GM23338 (cell line): Measurements from ENCODE around the gene SMIM44. TPM values are rescaled to one million over a fixed set of nuclear protein-coding genes. Genes with fewer than 3 reads are reported as not detected.

Experiments used
- ATAC-seq: fragments of 200-7000 bp; cut with Tn5 transposase; 3 replicates; pipeline ENCODE4 v1.9.1; 2020
- DNase-seq: peaks from one replicate; pipeline ENCODE4 v3.0.0-alpha.2; 2015; ENCODE audit warnings: low spot score
- H2AFZ ChIP-seq: fragments of 200-600 bp; sonication (generic); 2 replicates; pipeline ENCODE4 v1.8.0; 2016; ENCODE audit warnings: antibody characterized with exemption, mild to moderate bottlenecking, moderate library complexity
- H3F3A ChIP-seq: fragments of 200-600 bp; sonication (generic); replicated peaks from 2 replicates; pipeline ENCODE4 v1.8.0; 2017; ENCODE audit warnings: antibody characterized with exemption, mixed run types, low read depth
- H3K27ac ChIP-seq: fragments of 200-600 bp; sonication (generic); 2 replicates; pipeline ENCODE4 v1.6.1; 2016; ENCODE audit warnings: low read depth
- H3K27me3 ChIP-seq: fragments of 200-600 bp; sonication (generic); 2 replicates; pipeline ENCODE4 v1.8.0; 2016; ENCODE audit warnings: mild to moderate bottlenecking, mixed run types, moderate library complexity; ENCODE audit not compliant: insufficient read depth
- H3K36me3 ChIP-seq: fragments of 200-600 bp; sonication (generic); 2 replicates; pipeline ENCODE4 v1.8.0; 2016; ENCODE audit warnings: mild to moderate bottlenecking; ENCODE audit not compliant: insufficient read depth
- H3K4me1 ChIP-seq: fragments of 200-600 bp; sonication (generic); 2 replicates; pipeline ENCODE4 v1.8.0; 2016; ENCODE audit warnings: mild to moderate bottlenecking, moderate library complexity; ENCODE audit not compliant: insufficient read depth
- H3K4me2 ChIP-seq: fragments of 200-600 bp; sonication (generic); 2 replicates; pipeline ENCODE4 v1.7.1; 2017; ENCODE audit warnings: mixed run types
- H3K4me3 ChIP-seq: fragments of 200-600 bp; sonication (generic); 2 replicates; pipeline ENCODE4 v1.6.1; 2016; ENCODE audit warnings: mixed run types
- H3K79me2 ChIP-seq: fragments of 200-600 bp; sonication (generic); replicated peaks from 2 replicates; pipeline ENCODE4 v1.8.0; 2017; ENCODE audit warnings: mild to moderate bottlenecking; ENCODE audit not compliant: insufficient read depth
- H3K9me2 ChIP-seq: fragments of 200-600 bp; sonication (generic); 2 replicates; pipeline ENCODE4 v1.8.0; 2017; ENCODE audit not compliant: insufficient read depth
- H4K20me1 ChIP-seq: fragments of 200-600 bp; sonication (generic); replicated peaks from 2 replicates; pipeline ENCODE4 v1.8.0; 2017; ENCODE audit warnings: mild to moderate bottlenecking; ENCODE audit not compliant: insufficient read depth
- H3K27ac Mint-ChIP-seq: 2 replicates; pipeline ENCODE4 v1.8.0; 2020; ENCODE audit warnings: inconsistent platforms, mild to moderate bottlenecking, moderate library complexity, mixed read lengths
- H3K27me3 Mint-ChIP-seq: 3 replicates; pipeline ENCODE4 v1.8.0; 2022; ENCODE audit warnings: low read depth, mild to moderate bottlenecking, moderate library complexity, mixed read lengths, inconsistent platforms; ENCODE audit not compliant: insufficient read depth, poor library complexity
- H3K36me3 Mint-ChIP-seq: 3 replicates; pipeline ENCODE4 v1.8.0; 2021; ENCODE audit warnings: low read depth, mild to moderate bottlenecking, inconsistent platforms, moderate library complexity, mixed read lengths
- H3K4me1 Mint-ChIP-seq: 3 replicates; pipeline ENCODE4 v1.8.0; 2020; ENCODE audit warnings: mild to moderate bottlenecking, inconsistent platforms, mixed read lengths
- H3K4me3 Mint-ChIP-seq: 3 replicates; pipeline ENCODE4 v1.8.0; 2021; ENCODE audit warnings: moderate library complexity, mild to moderate bottlenecking, inconsistent platforms, mixed read lengths
- H3K9me3 Mint-ChIP-seq: 3 replicates; pipeline ENCODE4 v1.8.0; 2020; ENCODE audit warnings: moderate library complexity, mild to moderate bottlenecking, inconsistent platforms, mixed read lengths
- CTCF ChIP-seq, 2 experiments: fragments of 200-600 bp in 1 of 2; sonication (generic) in 1 of 2; conservative IDR thresholded peaks; 2 replicates each; pipeline versions ENCODE4 v1.5.1 to v1.6.1; 2016 to 2017; ENCODE audit warnings: antibody characterized with exemption in 2 of 2, low read depth in 2 of 2, mild to moderate bottlenecking in 2 of 2, moderate library complexity in 1 of 2
- REST ChIP-seq: IDR thresholded peaks from one replicate; pipeline ENCODE4 v1.6.1; 2018; ENCODE audit warnings: antibody characterized with exemption; ENCODE audit not compliant: unreplicated experiment
- polyA plus RNA-seq: library from polyadenylated mRNA; unstranded; fragments of >200 nt; fragmentation: Nextera tagmentation; extraction: Ambion mirVana; gene quantifications from 2 replicates; pipeline ENCODE4 v1.2.1, GENCODE V29; 2016
- total RNA-seq: library from RNA; depleted of rRNA; stranded (reverse); fragments of >200 nt; shearing (Covaris generic); gene quantifications from 2 replicates; pipeline ENCODE4 v1.2.3, GENCODE V29; 2014

SMIM44 gene
- total and polyA plus RNA-seq, 2 experiments from 2014 or later, result not detected

- no peaks in the 10 kb centered on the region; the same call in 1 of the 2 replicates for H4K20me1 ChIP-seq
- H3K36me3 ChIP-seq, result no peaks in the 10 kb centered on the region
Observed at GRCh38 chr19:3526507-3527237, 43.4 kb upstream of the SMIM44 start.

More at GRCh38 chr19:3526507-3527237, 43.4 kb upstream of the SMIM44 start:
- Histone ChIP-seq H2AFZ (no peak overlapping the region), H3K4me2 (no peak overlapping the region), H3K4me1 (no peaks in the 10 kb centered on the region), H3F3A (no peaks in the 10 kb centered on the region), H3K27me3 (no peaks in the 10 kb centered on the region), H3K9me2 (no peaks in the 10 kb centered on the region), H3K79me2 (peaks cover 5% of the 10 kb centered on the region; the same call in 1 of the 2 replicates), H3K4me3 (no peak overlapping the region), H3K27ac (no peak overlapping the region)
- DNase-seq (no peak), ATAC-seq (peak; percentile 51)
- H3K27ac Mint-ChIP-seq, result no peak overlapping the region
- TF ChIP-seq CTCF (conservative IDR thresholded peaks at IDR 0.05; ENCODE audit: low read depth in 2 of 2) (peak; percentile 19 to 41; a peak in 3 of 4 replicates), REST (no peak)
- peaks cover 11% of the 10 kb centered on the region for H3K36me3 Mint-ChIP-seq
- no peak overlapping the region for H3K4me3 Mint-ChIP-seq
- no peaks in the 10 kb centered on the region; the same call in 2 of the 3 replicates for H3K9me3 Mint-ChIP-seq
- peaks cover 3% of the 10 kb centered on the region for H3K27me3 Mint-ChIP-seq
- H3K4me1 Mint-ChIP-seq, result no peaks in the 10 kb centered on the region; the same call in 2 of the 3 replicates
